ENCODE data around the gene ZNF787.

Gene ZNF787

GRCh38 chr19:56131651-56132050 lies 10.6 kb upstream of the ZNF787 start:
- Histone ChIP-seq H3K9me3 (replicated peaks; ENCODE audit: low read length) (no peaks in the 10 kb centered on the region), H3K36me3 (ENCODE audit: insufficient read depth, low read length) (no peaks in the 10 kb centered on the region), H3K4me3 (ENCODE audit: low read length) (no peak overlapping the region), H3K9ac (ENCODE audit: low read depth, low read length) (no peak overlapping the region), H3K27me3 (ENCODE audit: control insufficient read depth, insufficient read depth, low read length) (no peaks in the 10 kb centered on the region), H3K4me1 (ENCODE audit: control insufficient read depth, insufficient read depth, low read length) (peaks cover 14% of the 10 kb centered on the region), H3K4me2 (ENCODE audit: low read length) (no peak overlapping the region)

GRCh38 chr19:56130006-56130405 lies 8.9 kb upstream of the ZNF787 start:
- H3K4me2 ChIP-seq (ENCODE audit: low read length): no peak overlapping the region
- no peak overlapping the region for H3K4me3 ChIP-seq (ENCODE audit: low read length)
- peaks cover 20% of the 10 kb centered on the region for H3K4me1 ChIP-seq (ENCODE audit: control insufficient read depth, insufficient read depth, low read length)
- H3K9ac ChIP-seq (ENCODE audit: low read depth, low read length): no peak overlapping the region
- no peaks in the 10 kb centered on the region for H3K9me3 ChIP-seq (replicated peaks; ENCODE audit: low read length)
- H3K27me3 ChIP-seq (ENCODE audit: control insufficient read depth, insufficient read depth, low read length): no peaks in the 10 kb centered on the region
- H3K36me3 ChIP-seq (ENCODE audit: insufficient read depth, low read length): no peaks in the 10 kb centered on the region

- Histone ChIP-seq H3K27me3 (ENCODE audit: control insufficient read depth, insufficient read depth, low read length) (no peaks in the 10 kb centered on the region), H3K4me1 (ENCODE audit: control insufficient read depth, insufficient read depth, low read length) (peaks cover 7% of the 10 kb centered on the region), H3K4me3 (ENCODE audit: low read length) (no peak overlapping the region), H3K36me3 (ENCODE audit: insufficient read depth, low read length) (no peaks in the 10 kb centered on the region), H3K4me2 (ENCODE audit: low read length) (no peak overlapping the region), H3K9ac (ENCODE audit: low read depth, low read length) (no peak overlapping the region), H3K9me3 (replicated peaks; ENCODE audit: low read length) (no peaks in the 10 kb centered on the region)
These were observed 6.1 kb upstream of the ZNF787 start for GRCh38 chr19:56126983-56127780.

- Histone ChIP-seq H3K9ac (ENCODE audit: low read depth, low read length) (peak overlapping the region; percentile 49), H3K36me3 (ENCODE audit: insufficient read depth, low read length) (no peaks in the 10 kb centered on the region), H3K4me3 (ENCODE audit: low read length) (no peak overlapping the region)
These were observed 4.9 kb upstream of the ZNF787 start for GRCh38 chr19:56125806-56126590.

GRCh38 chr19:56124578-56124977 lies 3.5 kb upstream of the ZNF787 start:
- H3K36me3 ChIP-seq (ENCODE audit: insufficient read depth, low read length): no peaks in the 10 kb centered on the region
- H3K9ac ChIP-seq (ENCODE audit: low read depth, low read length): no peak overlapping the region
- H3K4me2 ChIP-seq (ENCODE audit: low read length): no peak overlapping the region
- H3K9me3 ChIP-seq (replicated peaks; ENCODE audit: low read length): no peaks in the 10 kb centered on the region
- H3K27me3 ChIP-seq (ENCODE audit: control insufficient read depth, insufficient read depth, low read length): no peaks in the 10 kb centered on the region
- H3K4me1 ChIP-seq (ENCODE audit: control insufficient read depth, insufficient read depth, low read length): peaks cover 16% of the 10 kb centered on the region
- no peak overlapping the region for H3K4me3 ChIP-seq (ENCODE audit: low read length)

More at GRCh38 chr19:56125806-56126590, 4.9 kb upstream of the ZNF787 start:
- Histone ChIP-seq H3K4me1 (ENCODE audit: control insufficient read depth, insufficient read depth, low read length) (peaks cover 11% of the 10 kb centered on the region), H3K27me3 (ENCODE audit: control insufficient read depth, insufficient read depth, low read length) (no peaks in the 10 kb centered on the region), H3K4me2 (ENCODE audit: low read length) (peak overlapping the region; percentile 41), H3K9me3 (replicated peaks; ENCODE audit: low read length) (no peaks in the 10 kb centered on the region)

GRCh38 chr19:56123266-56123891 lies 2.3 kb upstream of the ZNF787 start:
- Histone ChIP-seq H3K27me3 (ENCODE audit: control insufficient read depth, insufficient read depth, low read length) (no peaks in the 10 kb centered on the region), H3K4me1 (ENCODE audit: control insufficient read depth, insufficient read depth, low read length) (peaks cover 25% of the 10 kb centered on the region), H3K4me2 (ENCODE audit: low read length) (no peak overlapping the region), H3K36me3 (ENCODE audit: insufficient read depth, low read length) (no peaks in the 10 kb centered on the region), H3K9me3 (replicated peaks; ENCODE audit: low read length) (no peaks in the 10 kb centered on the region), H3K4me3 (ENCODE audit: low read length) (no peak overlapping the region), H3K9ac (ENCODE audit: low read depth, low read length) (no peak overlapping the region)

- peaks cover 7% of the 10 kb centered on the region for H3K36me3 ChIP-seq (ENCODE audit: insufficient read depth, low read length)
- peak overlapping the region; percentile 99 for H3K9ac ChIP-seq (ENCODE audit: low read depth, low read length)
- no peaks in the 10 kb centered on the region for H3K27me3 ChIP-seq (ENCODE audit: control insufficient read depth, insufficient read depth, low read length)
- H3K4me2 ChIP-seq (ENCODE audit: low read length): peak overlapping the region; percentile 98
- peak overlapping the region; percentile 98 for H3K4me3 ChIP-seq (ENCODE audit: low read length)
- peaks cover 22% of the 10 kb centered on the region for H3K4me1 ChIP-seq (ENCODE audit: control insufficient read depth, insufficient read depth, low read length)
- no peaks in the 10 kb centered on the region for H3K9me3 ChIP-seq (replicated peaks; ENCODE audit: low read length)
These were observed 520 bp downstream of the ZNF787 start for GRCh38 chr19:56120371-56121179.

- no peaks in the 10 kb centered on the region for H3K27me3 ChIP-seq (ENCODE audit: control insufficient read depth, insufficient read depth, low read length)
- peak overlapping the region; percentile 99 for H3K9ac ChIP-seq (ENCODE audit: low read depth, low read length)
- peaks cover 10% of the 10 kb centered on the region for H3K36me3 ChIP-seq (ENCODE audit: insufficient read depth, low read length)
- peaks cover 19% of the 10 kb centered on the region for H3K4me1 ChIP-seq (ENCODE audit: control insufficient read depth, insufficient read depth, low read length)
- H3K9me3 ChIP-seq (replicated peaks; ENCODE audit: low read length): no peaks in the 10 kb centered on the region
- peak overlapping the region; percentile 98 for H3K4me3 ChIP-seq (ENCODE audit: low read length)
- peak overlapping the region; percentile 98 for H3K4me2 ChIP-seq (ENCODE audit: low read length)
These were observed 1.1 kb downstream of the ZNF787 start for GRCh38 chr19:56120002-56120370.

GRCh38 chr19:56119582-56119978 lies 1.5 kb downstream of the ZNF787 start:
- H3K4me1 ChIP-seq (ENCODE audit: control insufficient read depth, insufficient read depth, low read length): peaks cover 23% of the 10 kb centered on the region
- H3K36me3 ChIP-seq (ENCODE audit: insufficient read depth, low read length): peaks cover 10% of the 10 kb centered on the region
- no peaks in the 10 kb centered on the region for H3K27me3 ChIP-seq (ENCODE audit: control insufficient read depth, insufficient read depth, low read length)
- H3K9ac ChIP-seq (ENCODE audit: low read depth, low read length): peak overlapping the region; percentile 99
- peak overlapping the region; percentile 98 for H3K4me2 ChIP-seq (ENCODE audit: low read length)
- no peaks in the 10 kb centered on the region for H3K9me3 ChIP-seq (replicated peaks; ENCODE audit: low read length)
- H3K4me3 ChIP-seq (ENCODE audit: low read length): peak overlapping the region; percentile 98

GRCh38 chr19:56118666-56119581 lies 2.2 kb downstream of the ZNF787 start:
- peak overlapping the region; percentile 98 for H3K4me3 ChIP-seq (ENCODE audit: low read length)
- H3K27me3 ChIP-seq (ENCODE audit: control insufficient read depth, insufficient read depth, low read length): no peaks in the 10 kb centered on the region
- peaks cover 25% of the 10 kb centered on the region for H3K4me1 ChIP-seq (ENCODE audit: control insufficient read depth, insufficient read depth, low read length)
- H3K9ac ChIP-seq (ENCODE audit: low read depth, low read length): peak overlapping the region; percentile 99
- peak overlapping the region; percentile 98 for H3K4me2 ChIP-seq (ENCODE audit: low read length)
- peaks cover 10% of the 10 kb centered on the region for H3K36me3 ChIP-seq (ENCODE audit: insufficient read depth, low read length)
- H3K9me3 ChIP-seq (replicated peaks; ENCODE audit: low read length): no peaks in the 10 kb centered on the region

Data from skeletal muscle satellite cell (primary cell).